ENCODE measurements around the gene ADCY10. TPM values are rescaled to one million over a fixed set of nuclear protein-coding genes. Genes with fewer than 3 reads are reported as not detected.

Gene ADCY10
- total and polyA plus RNA-seq, 2 of the 8 experiments (the other 6 are each of a cell fraction or from before 2014, with no cell fraction given), result 0.02 TPM; not detected in 1

DNA sequence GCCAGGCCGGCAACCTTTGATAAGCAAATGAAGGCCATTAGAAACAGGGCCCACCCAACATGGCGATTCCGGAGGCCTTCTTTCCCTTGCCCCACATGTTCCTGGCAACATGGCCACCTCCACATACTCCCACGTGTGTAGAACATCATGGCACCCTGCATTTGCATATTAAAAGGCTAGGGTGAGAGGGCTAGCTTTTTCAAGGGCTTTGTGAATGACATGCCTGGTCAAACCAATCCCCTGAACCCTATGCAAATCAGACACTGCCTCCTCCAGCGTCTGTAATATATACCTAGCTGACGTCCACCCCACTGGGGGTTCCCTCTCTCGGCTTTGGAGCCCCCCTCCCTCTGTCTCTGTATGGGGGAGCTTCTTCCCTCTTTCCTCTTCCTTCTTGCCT, 1.6 kb downstream of the ADCY10 start:
- no peak for FAIRE-seq
- H3K4me3 ChIP-seq (ENCODE audit: extremely low read depth in 1 of 4, insufficient read depth in 2 of 4, low read depth in 3 of 4, low read length in 4 of 4), result no peak overlapping the region
- H3K9me3 ChIP-seq (ENCODE audit: insufficient read depth in 2 of 2, low read depth in 1 of 2, low read length in 1 of 2), result peaks cover 13 to 17% of the 10 kb centered on the region in 2 experiments
- no peak overlapping the region for H3K56ac ChIP-seq (replicated peaks; ENCODE audit: insufficient read length, low read depth, low read length)
- H4K8ac ChIP-seq (ENCODE audit: extremely low read depth, insufficient read depth, low read length), result peak overlapping the region; percentile 63
- H2AFZ ChIP-seq (ENCODE audit: low read length), result no peak overlapping the region
- no peak overlapping the region for H4K91ac ChIP-seq (replicated peaks; ENCODE audit: insufficient read length, low read length)
- no peak overlapping the region for H3K18ac ChIP-seq (ENCODE audit: extremely low read depth, low read length)
- no peak overlapping the region for H3K4me2 ChIP-seq (ENCODE audit: insufficient read depth in 1 of 2, low read depth in 2 of 2, low read length in 2 of 2)
- no peaks in the 10 kb centered on the region for H3K79me2 ChIP-seq (ENCODE audit: control insufficient read depth in 1 of 2, insufficient read depth in 2 of 2, low read length in 2 of 2)
- H3K79me1 ChIP-seq (ENCODE audit: low read depth, low read length), result no peaks in the 10 kb centered on the region
- no peak overlapping the region for H2BK120ac ChIP-seq (replicated peaks; ENCODE audit: low read depth, low read length)
- H3K23ac ChIP-seq (ENCODE audit: insufficient read length), result no peak overlapping the region
- DNase-seq (ENCODE audit: low read depth in 1 of 2, low spot score in 2 of 2), result no peak
- POLR2A ChIA-PET (ENCODE audit: partially characterized antibody), result interaction anchor here (1.4 to 4.1 kb wide), 2 partner anchors 23 to 56 kb away, joined by 3 to 22 read pairs; partner anchors contain the start of gene DCAF6
- no peak overlapping the region for H2BK5ac ChIP-seq (ENCODE audit: low read depth, low read length)
- H3K23me2 ChIP-seq (ENCODE audit: low read depth, low read length), result no peaks in the 10 kb centered on the region
- H3K4me1 ChIP-seq (replicated peaks in 1 of 4; ENCODE audit: control insufficient read depth in 3 of 4, insufficient read depth in 4 of 4, low read length in 3 of 4), result no peaks in the 10 kb centered on the region
- 66% methylated on average over 7 of the region's 7 CpGs; no CpG with 5 or more reads in 1 of the 2 experiments for WGBS, 2 experiments (ENCODE audit: extremely low coverage in 1 of 2, insufficient coverage in 1 of 2, insufficient read length in 1 of 2, insufficient replicate concordance in 2 of 2, low coverage in 1 of 2, low lambda C conversion rate in 2 of 2, missing lambda C conversion rate in 1 of 2)
- H2AK5ac ChIP-seq (ENCODE audit: low read depth, low read length), result no peak overlapping the region
- no peaks in the 10 kb centered on the region for H3K27me3 ChIP-seq (replicated peaks in 1 of 4; ENCODE audit: control insufficient read depth in 3 of 4, extremely low read depth in 1 of 4, insufficient read depth in 3 of 4, low read length in 3 of 4)
- no peak overlapping the region for H2BK12ac ChIP-seq (ENCODE audit: low read depth, low read length)
- no peaks in the 10 kb centered on the region; a peak in 1 of 8 replicates for H3K36me3 ChIP-seq (ENCODE audit: control insufficient read depth in 2 of 4, insufficient read depth in 4 of 4, low read length in 3 of 4)
- CTCF ChIA-PET (ENCODE audit: partially characterized antibody), result interaction anchor here (1.0 kb wide), 1 partner anchor 22 kb away, joined by 3 read pairs; no protein-coding TSS in a partner anchor
- TF ChIP-seq MAX (IDR thresholded peaks at IDR 0.05) (peak; percentile 94), YY1 (IDR thresholded peaks at IDR 0.05; ENCODE audit: low read depth, low read length) (peak; percentile 92), RNF2 (IDR thresholded peaks at IDR 0.05; ENCODE audit: borderline replicate concordance, low read depth, low read length, missing control alignments, poor library complexity, severe bottlenecking) (no peak), RXRA (IDR thresholded peaks at IDR 0.05; ENCODE audit: insufficient read depth, low read depth, low read length) (no peak)
- TF ChIP-seq, protein P1, sequence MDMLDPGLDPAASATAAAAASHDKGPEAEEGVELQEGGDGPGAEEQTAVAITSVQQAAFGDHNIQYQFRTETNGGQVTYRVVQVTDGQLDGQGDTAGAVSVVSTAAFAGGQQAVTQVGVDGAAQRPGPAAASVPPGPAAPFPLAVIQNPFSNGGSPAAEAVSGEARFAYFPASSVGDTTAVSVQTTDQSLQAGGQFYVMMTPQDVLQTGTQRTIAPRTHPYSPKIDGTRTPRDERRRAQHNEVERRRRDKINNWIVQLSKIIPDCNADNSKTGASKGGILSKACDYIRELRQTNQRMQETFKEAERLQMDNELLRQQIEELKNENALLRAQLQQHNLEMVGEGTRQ (IDR thresholded peaks at IDR 0.05; ENCODE audit: low read length), result no peak
- H2BK15ac ChIP-seq (ENCODE audit: low read length), result no peak overlapping the region
- no peak overlapping the region for H4K5ac ChIP-seq (ENCODE audit: insufficient read length, low read depth, low read length)
- no peak overlapping the region for H3K9ac ChIP-seq (replicated peaks in 1 of 4; ENCODE audit: extremely low read depth in 1 of 4, low read depth in 3 of 4, low read length in 3 of 4)
- no peak overlapping the region for H3K4ac ChIP-seq (replicated peaks; ENCODE audit: insufficient read length, low read depth, low read length)
- no peak overlapping the region for H2BK20ac ChIP-seq (ENCODE audit: low read length)
- H4K20me1 ChIP-seq (replicated peaks in 1 of 2; ENCODE audit: control insufficient read depth in 1 of 2, insufficient read depth in 2 of 2, low read length in 2 of 2), result no peaks in the 10 kb centered on the region
- H3K14ac ChIP-seq (ENCODE audit: insufficient read length), result no peak overlapping the region
- H3K27ac ChIP-seq (ENCODE audit: low read depth, low read length), result no peak overlapping the region
